Subcutaneous preadipocyte (primary cell): ENCODE measurements around the gene NIPAL4. TPM values are rescaled to one million over a fixed set of nuclear protein-coding genes. Genes with fewer than 3 reads are reported as not detected.

Source experiments
- total RNA-seq: library from RNA; depleted of rRNA; stranded (reverse); fragments of >200 nt; gene quantifications from 2 replicates; pipeline ENCODE4 v1.2.3, GENCODE V29; 2012

The NIPAL4 gene
- total RNA-seq, result under 0.01 TPM in 1 of 2 replicates, not detected in the other

GRCh38 chr5:157459715-157460599 lies at the start of gene NIPAL4:
TSS of gene NIPAL4 (plus strand) at chr5:157460213. CDS start at chr5:157460321, 108 bp downstream.

Other genes with a start within 250 kb of the NIPAL4 start
- gene CYFIP2, start 194.1 kb upstream of the NIPAL4 start, total RNA-seq, result 15.1 and 29.7 TPM in 2 replicates
- 2.9 and 3.3 TPM in 2 replicates for gene ADAM19, start 115.6 kb downstream of the NIPAL4 start, total RNA-seq
- under 0.01 TPM in 1 of 2 replicates, not detected in the other for gene SOX30, start 192.2 kb downstream of the NIPAL4 start, total RNA-seq
- not detected in 2 replicates for gene C5orf52, start 211.3 kb downstream of the NIPAL4 start, total RNA-seq